ENCODE measurements around the gene ZDHHC12. TPM values are rescaled to one million over a fixed set of nuclear protein-coding genes. Genes with fewer than 3 reads are reported as not detected.

Gene ZDHHC12
- total RNA-seq, 1 donor from 2014 or later: 119 TPM

GRCh38 chr9:128712451-128713410 lies 11.2 kb downstream of the ZDHHC12 start:
- no peak overlapping the region for H3K4me3 ChIP-seq (ENCODE audit: low read depth, low read length)
- no peak for DNase-seq (ENCODE audit: low read depth)
- no peak for TF ChIP-seq CTCF (conservative IDR thresholded peaks at IDR 0.05; ENCODE audit: low read depth, low read length)

GRCh38 chr9:128707446-128707845 lies 16.5 kb downstream of the ZDHHC12 start:
- DNase-seq (ENCODE audit: low read depth): no peak
- TF ChIP-seq CTCF (conservative IDR thresholded peaks at IDR 0.05; ENCODE audit: low read depth, low read length): no peak
- H3K4me3 ChIP-seq (ENCODE audit: low read depth, low read length): no peak overlapping the region

DNA sequence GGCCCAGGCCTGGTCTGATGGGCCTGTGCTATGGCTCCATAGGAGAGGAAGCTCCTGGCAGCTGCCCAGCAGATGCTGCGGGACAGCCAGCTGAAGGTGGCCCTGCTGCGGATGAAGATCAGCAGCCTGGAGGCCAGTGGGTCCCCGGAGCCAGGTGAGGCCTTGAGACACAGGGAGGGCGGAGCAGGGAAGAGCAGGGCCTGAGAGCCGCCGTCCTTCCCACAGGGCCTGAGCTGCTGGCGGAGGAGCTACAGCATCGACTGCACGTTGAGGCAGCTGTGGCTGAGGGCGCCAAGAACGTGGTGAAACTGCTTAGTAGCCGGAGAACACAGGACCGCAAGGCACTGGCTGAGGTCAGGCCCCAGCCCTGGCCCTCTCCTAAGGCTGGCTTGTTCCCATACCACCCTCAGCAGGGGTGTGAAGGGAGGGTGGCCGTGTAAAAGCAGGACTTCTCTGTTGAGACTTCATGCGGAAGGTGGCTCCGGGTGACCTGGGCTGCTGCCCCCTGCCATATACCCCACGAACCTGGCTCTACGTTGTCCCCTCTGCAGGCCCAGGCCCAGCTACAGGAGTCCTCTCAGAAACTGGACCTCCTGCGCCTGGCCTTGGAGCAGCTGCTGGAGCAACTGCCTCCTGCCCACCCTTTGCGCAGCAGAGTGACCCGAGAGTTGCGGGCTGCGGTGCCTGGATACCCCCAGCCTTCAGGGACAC lies 17.1 kb downstream of the ZDHHC12 start:
- TF ChIP-seq CTCF (conservative IDR thresholded peaks at IDR 0.05; ENCODE audit: low read depth, low read length): no peak
- no peak for DNase-seq (ENCODE audit: low read depth)
- no peak overlapping the region for H3K4me3 ChIP-seq (ENCODE audit: low read depth, low read length)

- DNase-seq (ENCODE audit: low read depth): no peak
- no peak overlapping the region for H3K4me3 ChIP-seq (ENCODE audit: low read depth, low read length)
- no peak for TF ChIP-seq CTCF (conservative IDR thresholded peaks at IDR 0.05; ENCODE audit: low read depth, low read length)
Measured at GRCh38 chr9:128706045-128706444, 17.9 kb downstream of the ZDHHC12 start.

DNA sequence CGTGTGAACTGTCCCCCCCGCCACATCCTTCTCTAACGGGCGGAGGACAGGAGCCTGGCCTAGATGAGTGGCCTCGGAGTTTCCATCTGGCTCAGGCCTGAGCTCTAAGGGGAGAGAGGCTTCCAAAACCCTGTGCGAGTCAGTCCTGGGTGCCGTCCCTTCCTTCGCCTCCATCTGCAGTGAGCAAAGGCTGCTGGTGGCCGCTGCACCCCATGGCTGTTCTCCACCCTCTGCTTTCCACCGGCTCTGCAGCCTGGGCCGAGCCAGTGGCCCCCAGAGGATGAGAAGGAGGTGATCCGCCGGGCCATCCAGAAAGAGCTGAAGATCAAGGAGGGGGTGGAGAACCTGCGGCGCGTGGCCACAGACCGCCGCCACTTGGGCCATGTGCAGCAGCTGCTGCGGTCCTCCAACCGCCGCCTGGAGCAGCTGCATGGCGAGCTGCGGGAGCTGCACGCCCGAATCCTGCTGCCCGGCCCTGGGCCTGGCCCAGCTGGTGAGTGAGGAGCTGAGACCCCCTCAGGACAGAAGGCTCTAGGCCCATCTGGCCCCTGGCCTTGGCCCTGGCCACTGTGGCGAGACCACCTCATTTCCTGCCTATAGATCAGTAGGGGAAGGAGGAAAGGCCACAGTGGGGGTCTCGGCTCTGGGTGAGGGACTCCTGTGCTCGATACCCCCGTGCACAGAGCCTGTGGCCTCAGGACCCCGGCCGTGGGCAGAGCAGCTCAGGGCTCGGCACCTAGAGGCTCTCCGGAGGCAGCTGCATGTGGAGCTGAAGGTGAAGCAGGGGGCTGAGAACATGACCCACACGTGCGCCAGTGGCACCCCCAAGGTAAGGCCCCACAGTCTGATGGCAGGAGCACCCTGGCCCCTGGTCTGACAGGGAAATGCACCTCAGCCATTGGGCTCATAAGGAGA lies 18.6 kb downstream of the ZDHHC12 start:
- no peak overlapping the region for H3K4me3 ChIP-seq (ENCODE audit: low read depth, low read length)
- no peak for TF ChIP-seq CTCF (conservative IDR thresholded peaks at IDR 0.05; ENCODE audit: low read depth, low read length)
- no peak for DNase-seq (ENCODE audit: low read depth)

GRCh38 chr9:128704356-128704670 lies 19.6 kb downstream of the ZDHHC12 start:
- DNase-seq (ENCODE audit: low read depth): no peak
- no peak for TF ChIP-seq CTCF (conservative IDR thresholded peaks at IDR 0.05; ENCODE audit: low read depth, low read length)
- H3K4me3 ChIP-seq (ENCODE audit: low read depth, low read length): no peak overlapping the region
